Subcutaneous adipose tissue (tissue), 4 donors: ENCODE data around the gene RAB3A. TPM values are rescaled to one million over a fixed set of nuclear protein-coding genes. Genes with fewer than 3 reads are reported as not detected.

Experiments used
- CTCF ChIP-seq: fragments of 450-650 bp; IDR thresholded peaks from one replicate; pipeline ENCODE4 v1.5.1; 2016; ENCODE audit warnings: low read depth, mild to moderate bottlenecking, control low read depth, antibody characterized with exemption, moderate library complexity
- total RNA-seq, 4 donors: library from RNA; depleted of rRNA; stranded (reverse); fragments of >200 nt; gene quantifications; one replicate each; pipeline ENCODE4 v1.1.0, GENCODE V29; 2016

The RAB3A gene
- total RNA-seq, 4 donors from 2014 or later = 0.51 TPM; not detected in 3

- TF ChIP-seq CTCF = no peak
Measured at GRCh38 chr19:18221815-18222725, 18.2 kb upstream of the RAB3A start.

- TF ChIP-seq CTCF = no peak
Measured at GRCh38 chr19:18220632-18221275, 16.9 kb upstream of the RAB3A start.

GRCh38 chr19:18219911-18220631 is 16.2 kb upstream of the RAB3A start:
- no peak for TF ChIP-seq CTCF

GRCh38 chr19:18218600-18218999 is 14.8 kb upstream of the RAB3A start:
- TF ChIP-seq CTCF = no peak

GRCh38 chr19:18218159-18218558 is 14.3 kb upstream of the RAB3A start:
- no peak for TF ChIP-seq CTCF

GRCh38 chr19:18216789-18217188 is 12.9 kb upstream of the RAB3A start:
- no peak for TF ChIP-seq CTCF
